ENCODE measurements around the gene GLI2.

Gene GLI2

GRCh38 chr2:120707816-120708215, 27.9 kb upstream of the GLI2 start:
- no peaks in the 10 kb centered on the region for H3K9me3 ChIP-seq (ENCODE audit: insufficient read depth, low read depth, low read length)
- no peak overlapping the region for H3K9ac ChIP-seq (ENCODE audit: low read depth, low read length, poor library complexity, severe bottlenecking)
- no peaks in the 10 kb centered on the region for H3F3A ChIP-seq (ENCODE audit: low read depth)
- no peak overlapping the region for H2AFZ ChIP-seq (ENCODE audit: low read length)
- H3K4me3 ChIP-seq (ENCODE audit: low read length, poor library complexity, severe bottlenecking): no peak overlapping the region
- no peaks in the 10 kb centered on the region for H3K36me3 ChIP-seq (ENCODE audit: insufficient read depth, low read length)
- no peaks in the 10 kb centered on the region for H3K4me1 ChIP-seq (ENCODE audit: insufficient read depth, low read length, poor library complexity, severe bottlenecking)
- no peaks in the 10 kb centered on the region for H4K20me1 ChIP-seq (ENCODE audit: insufficient read depth, low read length, poor library complexity, severe bottlenecking)
- H3K9me2 ChIP-seq (replicated peaks; ENCODE audit: low read depth, low read length): no peaks in the 10 kb centered on the region
- no peaks in the 10 kb centered on the region for H3K27me3 ChIP-seq (ENCODE audit: insufficient read depth, low read length, poor library complexity, severe bottlenecking)
- H3K79me2 ChIP-seq (ENCODE audit: insufficient read depth, low read length): no peaks in the 10 kb centered on the region
- TF ChIP-seq CTCF (conservative IDR thresholded peaks at IDR 0.05; ENCODE audit: low read length) (no peak), EZH2phosphoT487 (IDR thresholded peaks at IDR 0.05; ENCODE audit: borderline replicate concordance) (no peak)
- no peak overlapping the region for H3K4me2 ChIP-seq (ENCODE audit: low read depth, low read length, poor library complexity, severe bottlenecking)

- Histone ChIP-seq H3K4me3 (ENCODE audit: low read length, poor library complexity, severe bottlenecking) (no peak overlapping the region), H3K4me1 (ENCODE audit: insufficient read depth, low read length, poor library complexity, severe bottlenecking) (no peaks in the 10 kb centered on the region), H3K9me2 (replicated peaks; ENCODE audit: low read depth, low read length) (no peaks in the 10 kb centered on the region), H3F3A (ENCODE audit: low read depth) (no peaks in the 10 kb centered on the region), H3K27me3 (ENCODE audit: insufficient read depth, low read length, poor library complexity, severe bottlenecking) (no peaks in the 10 kb centered on the region), H3K79me2 (ENCODE audit: insufficient read depth, low read length) (no peaks in the 10 kb centered on the region), H3K9me3 (ENCODE audit: insufficient read depth, low read depth, low read length) (no peaks in the 10 kb centered on the region), H2AFZ (ENCODE audit: low read length) (no peak overlapping the region), H3K36me3 (ENCODE audit: insufficient read depth, low read length) (no peaks in the 10 kb centered on the region), H4K20me1 (ENCODE audit: insufficient read depth, low read length, poor library complexity, severe bottlenecking) (no peaks in the 10 kb centered on the region), H3K4me2 (ENCODE audit: low read depth, low read length, poor library complexity, severe bottlenecking) (no peak overlapping the region), H3K9ac (ENCODE audit: low read depth, low read length, poor library complexity, severe bottlenecking) (no peak overlapping the region)
- TF ChIP-seq EZH2phosphoT487 (IDR thresholded peaks at IDR 0.05; ENCODE audit: borderline replicate concordance) (no peak), CTCF (conservative IDR thresholded peaks at IDR 0.05; ENCODE audit: low read length) (no peak)
Measured at GRCh38 chr2:120708944-120709607, 26.6 kb upstream of the GLI2 start.

GRCh38 chr2:120709608-120710041, 26.0 kb upstream of the GLI2 start:
- no peak for TF ChIP-seq EZH2phosphoT487 (IDR thresholded peaks at IDR 0.05; ENCODE audit: borderline replicate concordance)
- TF ChIP-seq CTCF (conservative IDR thresholded peaks at IDR 0.05; ENCODE audit: low read length): no peak
- H3K9me2 ChIP-seq (replicated peaks; ENCODE audit: low read depth, low read length): no peaks in the 10 kb centered on the region
- H3K27me3 ChIP-seq (ENCODE audit: insufficient read depth, low read length, poor library complexity, severe bottlenecking): no peaks in the 10 kb centered on the region
- no peak overlapping the region for H3K9ac ChIP-seq (ENCODE audit: low read depth, low read length, poor library complexity, severe bottlenecking)
- H3K9me3 ChIP-seq (ENCODE audit: insufficient read depth, low read depth, low read length): no peaks in the 10 kb centered on the region
- H3K79me2 ChIP-seq (ENCODE audit: insufficient read depth, low read length): no peaks in the 10 kb centered on the region
- no peak overlapping the region for H3K4me3 ChIP-seq (ENCODE audit: low read length, poor library complexity, severe bottlenecking)
- no peak overlapping the region for H2AFZ ChIP-seq (ENCODE audit: low read length)
- H3K4me2 ChIP-seq (ENCODE audit: low read depth, low read length, poor library complexity, severe bottlenecking): no peak overlapping the region
- no peaks in the 10 kb centered on the region for H3K4me1 ChIP-seq (ENCODE audit: insufficient read depth, low read length, poor library complexity, severe bottlenecking)
- no peaks in the 10 kb centered on the region for H4K20me1 ChIP-seq (ENCODE audit: insufficient read depth, low read length, poor library complexity, severe bottlenecking)
- no peaks in the 10 kb centered on the region for H3K36me3 ChIP-seq (ENCODE audit: insufficient read depth, low read length)
- no peaks in the 10 kb centered on the region for H3F3A ChIP-seq (ENCODE audit: low read depth)

Data from Loucy (cell line).